ENCODE measurements around the gene AGFG2.
"Not testable (repeated sequence)": the region's sequence is repeated elsewhere in the genome, so short reads cannot be mapped to it uniquely, and the experiment has no call there.

- not testable (repeated sequence) for TF ChIP-seq RCOR1 (IDR thresholded peaks at IDR 0.05; ENCODE audit: insufficient replicate concordance, low read length); USF2 (IDR thresholded peaks at IDR 0.05; ENCODE audit: low read depth, low read length)
Observed at GRCh38 chr7:100504031-100504430, 35.0 kb upstream of the AGFG2 start.
